DND-41 (cell line): Measurements from ENCODE around the gene SRGAP2C.
"Not testable (repeated sequence)": the region's sequence is repeated elsewhere in the genome, so short reads cannot be mapped to it uniquely, and the experiment has no call there.

Experiments
- EZH2 ChIP-seq: IDR thresholded peaks from 3 replicates; pipeline ENCODE4 v1.6.1; 2012; ENCODE audit warnings: borderline replicate concordance, low read depth, mild to moderate bottlenecking, moderate library complexity, low read length, inconsistent platforms; ENCODE audit not compliant: severe bottlenecking
- TF ChIP-seq, protein P1 (sequence below): IDR thresholded peaks from 2 replicates; pipeline ENCODE4 v1.5.1; 2012; ENCODE audit warnings: borderline replicate concordance, low read length, moderate library complexity, mild to moderate bottlenecking; ENCODE audit not compliant: poor library complexity, severe bottlenecking; ENCODE audit errors: extremely low read depth

DNA sequence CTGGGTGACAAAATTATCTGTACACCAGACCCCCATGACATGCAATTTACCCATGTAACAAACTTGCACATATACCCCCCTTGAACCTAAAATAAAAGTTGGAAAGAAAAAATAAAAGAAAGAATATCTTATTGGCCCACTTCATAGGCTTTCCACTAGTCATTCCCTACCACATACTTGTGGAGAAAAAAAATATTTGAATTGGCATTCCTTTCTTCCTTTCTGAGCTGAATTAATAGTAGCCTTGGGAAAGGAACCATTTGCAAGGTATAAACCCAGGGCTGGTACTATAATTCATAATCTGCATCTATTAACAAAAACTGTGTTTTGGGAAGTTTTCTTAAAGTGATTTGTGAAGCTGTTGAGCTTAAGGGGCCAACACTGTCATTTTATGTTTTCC lies 140.0 kb downstream of the SRGAP2C start:
- TF ChIP-seq, protein P1, sequence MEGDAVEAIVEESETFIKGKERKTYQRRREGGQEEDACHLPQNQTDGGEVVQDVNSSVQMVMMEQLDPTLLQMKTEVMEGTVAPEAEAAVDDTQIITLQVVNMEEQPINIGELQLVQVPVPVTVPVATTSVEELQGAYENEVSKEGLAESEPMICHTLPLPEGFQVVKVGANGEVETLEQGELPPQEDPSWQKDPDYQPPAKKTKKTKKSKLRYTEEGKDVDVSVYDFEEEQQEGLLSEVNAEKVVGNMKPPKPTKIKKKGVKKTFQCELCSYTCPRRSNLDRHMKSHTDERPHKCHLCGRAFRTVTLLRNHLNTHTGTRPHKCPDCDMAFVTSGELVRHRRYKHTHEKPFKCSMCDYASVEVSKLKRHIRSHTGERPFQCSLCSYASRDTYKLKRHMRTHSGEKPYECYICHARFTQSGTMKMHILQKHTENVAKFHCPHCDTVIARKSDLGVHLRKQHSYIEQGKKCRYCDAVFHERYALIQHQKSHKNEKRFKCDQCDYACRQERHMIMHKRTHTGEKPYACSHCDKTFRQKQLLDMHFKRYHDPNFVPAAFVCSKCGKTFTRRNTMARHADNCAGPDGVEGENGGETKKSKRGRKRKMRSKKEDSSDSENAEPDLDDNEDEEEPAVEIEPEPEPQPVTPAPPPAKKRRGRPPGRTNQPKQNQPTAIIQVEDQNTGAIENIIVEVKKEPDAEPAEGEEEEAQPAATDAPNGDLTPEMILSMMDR, result not testable (repeated sequence)
- TF ChIP-seq EZH2, result not testable (repeated sequence)
